Neural progenitor cell (in vitro differentiated cells): ENCODE measurements around the gene STK11IP. TPM values are rescaled to one million over a fixed set of nuclear protein-coding genes. Genes with fewer than 3 reads are reported as not detected.

Experiments
- DNase-seq: peaks from one replicate; pipeline ENCODE4 v3.0.0-alpha.2; 2016; ENCODE audit warnings: low spot score
- H2AFZ ChIP-seq: fragments of 200-600 bp; sonication (generic); replicated peaks from 2 replicates; pipeline ENCODE4 v1.6.1; 2016; ENCODE audit warnings: antibody characterized with exemption
- H3F3A ChIP-seq: fragments of 200-600 bp; sonication (generic); 2 replicates; pipeline ENCODE4 v1.6.1; 2016; ENCODE audit warnings: antibody characterized with exemption, low read depth
- H3K27ac ChIP-seq: fragments of 200-600 bp; sonication (generic); 2 replicates; pipeline ENCODE4 v1.5.1; 2016; ENCODE audit warnings: mild to moderate bottlenecking
- H3K27me3 ChIP-seq: fragments of 200-600 bp; sonication (generic); 2 replicates; pipeline ENCODE4 v1.6.1; 2016; ENCODE audit warnings: mild to moderate bottlenecking, moderate library complexity
- H3K36me3 ChIP-seq: fragments of 200-600 bp; sonication (generic); 2 replicates; pipeline ENCODE4 v1.5.1; 2016
- H3K4me1 ChIP-seq: fragments of 200-600 bp; sonication (generic); 2 replicates; pipeline ENCODE4 v1.6.1; 2016; ENCODE audit warnings: mixed run types
- H3K4me2 ChIP-seq: fragments of 200-600 bp; sonication (generic); 2 replicates; pipeline ENCODE4 v1.6.1; 2016
- H3K4me3 ChIP-seq: fragments of 200-600 bp; sonication (generic); 2 replicates; pipeline ENCODE4 v1.5.1; 2016
- H3K79me2 ChIP-seq: fragments of 200-600 bp; sonication (generic); 2 replicates; pipeline ENCODE4 v1.6.1; 2016; ENCODE audit warnings: low read depth
- H3K9ac ChIP-seq: fragments of 200-600 bp; sonication (generic); 2 replicates; pipeline ENCODE4 v1.6.1; 2016
- H3K9me3 ChIP-seq: fragments of 200-600 bp; sonication (generic); 2 replicates; pipeline ENCODE4 v1.5.1; 2016; ENCODE audit warnings: low read depth
- H4K20me1 ChIP-seq: fragments of 200-600 bp; sonication (generic); 2 replicates; pipeline ENCODE4 v1.6.1; 2016; ENCODE audit warnings: low read depth
- H3K27ac Mint-ChIP-seq: 3 replicates; pipeline ENCODE4 v1.8.0; 2021; ENCODE audit warnings: mixed read lengths
- H3K27me3 Mint-ChIP-seq: 2 replicates; pipeline ENCODE4 v1.8.0; 2022; ENCODE audit warnings: low read depth, mild to moderate bottlenecking, inconsistent platforms, moderate library complexity, mixed read lengths; ENCODE audit not compliant: insufficient read depth
- H3K36me3 Mint-ChIP-seq: 3 replicates; pipeline ENCODE4 v1.8.0; 2021; ENCODE audit warnings: mixed read lengths
- H3K4me1 Mint-ChIP-seq: 3 replicates; pipeline ENCODE4 v1.8.0; 2021; ENCODE audit warnings: mixed read lengths
- H3K4me3 Mint-ChIP-seq: 3 replicates; pipeline ENCODE4 v1.8.0; 2021; ENCODE audit warnings: mild to moderate bottlenecking, moderate library complexity, mixed read lengths
- H3K9me3 Mint-ChIP-seq: 3 replicates; pipeline ENCODE4 v1.8.0; 2020; ENCODE audit warnings: mixed read lengths
- EZH2 ChIP-seq: fragments of 200-600 bp; sonication (generic); IDR thresholded peaks from 2 replicates; pipeline ENCODE4 v1.6.1; 2017; ENCODE audit warnings: antibody characterized with exemption, mild to moderate bottlenecking, moderate library complexity
- EZH2phosphoT487 ChIP-seq: fragments of 200-600 bp; sonication (generic); IDR thresholded peaks from 2 replicates; pipeline ENCODE4 v1.6.1; 2017; ENCODE audit warnings: antibody characterized with exemption
- total RNA-seq: library from RNA; depleted of rRNA; stranded (reverse); fragments of >200 nt; gene quantifications from 2 replicates; pipeline ENCODE4 v1.2.3, GENCODE V29; 2015; ENCODE audit warnings: low replicate concordance
- TF ChIP-seq, protein P1 (sequence below): fragments of 200-600 bp; sonication (generic); IDR thresholded peaks from 2 replicates; pipeline ENCODE4 v1.5.1; 2017; ENCODE audit warnings: antibody characterized with exemption, mild to moderate bottlenecking

The STK11IP gene
- total RNA-seq, 1 donor from 2014 or later = 16.8 TPM

DNA sequence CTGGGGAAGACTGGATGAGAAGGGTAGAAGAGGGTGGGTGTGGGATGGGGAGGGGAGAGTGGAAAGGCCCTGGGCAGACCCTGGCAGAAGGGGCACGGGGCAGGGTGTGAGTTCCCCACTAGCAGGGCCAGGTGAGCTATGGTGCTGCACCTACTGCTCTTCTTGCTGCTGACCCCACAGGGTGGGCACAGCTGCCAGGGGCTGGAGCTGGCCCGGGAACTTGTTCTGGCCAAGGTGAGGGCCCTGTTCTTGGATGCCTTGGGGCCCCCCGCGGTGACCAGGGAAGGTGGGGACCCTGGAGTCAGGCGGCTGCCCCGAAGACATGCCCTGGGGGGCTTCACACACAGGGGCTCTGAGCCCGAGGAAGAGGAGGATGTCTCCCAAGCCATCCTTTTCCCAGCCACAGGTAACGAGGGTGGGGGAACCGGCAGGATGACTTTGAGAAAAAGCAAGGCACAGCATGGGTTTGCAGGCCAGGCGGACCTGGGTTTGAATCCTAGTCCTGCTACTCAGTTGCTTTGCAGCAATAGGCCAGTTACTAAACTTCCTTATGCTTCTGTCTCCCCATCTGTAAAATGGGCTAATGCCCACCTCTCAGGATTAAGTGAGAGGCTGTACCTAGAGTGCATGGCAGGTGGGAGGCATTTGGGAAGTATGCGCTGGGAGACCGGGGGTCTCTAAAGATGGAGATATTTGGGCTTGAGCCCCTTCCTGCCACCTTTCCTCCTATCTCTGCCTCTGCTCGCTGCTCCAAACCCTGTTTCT is 25.2 kb upstream of the STK11IP start, which contains the start of gene INHA:
Gene INHA (plus strand): TSS at position 74 of the 765 bp plus-strand sequence. CDS start 65 bp downstream, at position 139.
- Histone ChIP-seq H3K4me3 (peak within 1 kb of the TSS; percentile 69), H3K27me3 (peaks cover 17% of the 10 kb centered on the region), H3K36me3 (no peaks in the 10 kb centered on the region), H3K9ac (no peak within 1 kb of the TSS), H2AFZ (peak within 1 kb of the TSS; percentile 55), H3F3A (peaks cover 26% of the 10 kb centered on the region), H3K4me1 (peaks cover 27% of the 10 kb centered on the region), H3K9me3 (no peaks in the 10 kb centered on the region), H4K20me1 (peaks cover 19% of the 10 kb centered on the region), H3K27ac (no peak within 1 kb of the TSS), H3K4me2 (peak within 1 kb of the TSS; percentile 93), H3K79me2 (peaks cover 10% of the 10 kb centered on the region)
- Mint-ChIP-seq H3K4me1 (peaks cover 52% of the 10 kb centered on the region), H3K9me3 (no peaks in the 10 kb centered on the region), H3K27ac (peak within 1 kb of the TSS; percentile 70), H3K27me3 (peaks cover 11% of the 10 kb centered on the region), H3K4me3 (peak within 1 kb of the TSS; percentile 76), H3K36me3 (peaks cover 11% of the 10 kb centered on the region)
- no peak for DNase-seq
- no peak for TF ChIP-seq EZH2phosphoT487
- TF ChIP-seq, protein P1, sequence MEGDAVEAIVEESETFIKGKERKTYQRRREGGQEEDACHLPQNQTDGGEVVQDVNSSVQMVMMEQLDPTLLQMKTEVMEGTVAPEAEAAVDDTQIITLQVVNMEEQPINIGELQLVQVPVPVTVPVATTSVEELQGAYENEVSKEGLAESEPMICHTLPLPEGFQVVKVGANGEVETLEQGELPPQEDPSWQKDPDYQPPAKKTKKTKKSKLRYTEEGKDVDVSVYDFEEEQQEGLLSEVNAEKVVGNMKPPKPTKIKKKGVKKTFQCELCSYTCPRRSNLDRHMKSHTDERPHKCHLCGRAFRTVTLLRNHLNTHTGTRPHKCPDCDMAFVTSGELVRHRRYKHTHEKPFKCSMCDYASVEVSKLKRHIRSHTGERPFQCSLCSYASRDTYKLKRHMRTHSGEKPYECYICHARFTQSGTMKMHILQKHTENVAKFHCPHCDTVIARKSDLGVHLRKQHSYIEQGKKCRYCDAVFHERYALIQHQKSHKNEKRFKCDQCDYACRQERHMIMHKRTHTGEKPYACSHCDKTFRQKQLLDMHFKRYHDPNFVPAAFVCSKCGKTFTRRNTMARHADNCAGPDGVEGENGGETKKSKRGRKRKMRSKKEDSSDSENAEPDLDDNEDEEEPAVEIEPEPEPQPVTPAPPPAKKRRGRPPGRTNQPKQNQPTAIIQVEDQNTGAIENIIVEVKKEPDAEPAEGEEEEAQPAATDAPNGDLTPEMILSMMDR = no peak
- no peak for TF ChIP-seq EZH2

DNA sequence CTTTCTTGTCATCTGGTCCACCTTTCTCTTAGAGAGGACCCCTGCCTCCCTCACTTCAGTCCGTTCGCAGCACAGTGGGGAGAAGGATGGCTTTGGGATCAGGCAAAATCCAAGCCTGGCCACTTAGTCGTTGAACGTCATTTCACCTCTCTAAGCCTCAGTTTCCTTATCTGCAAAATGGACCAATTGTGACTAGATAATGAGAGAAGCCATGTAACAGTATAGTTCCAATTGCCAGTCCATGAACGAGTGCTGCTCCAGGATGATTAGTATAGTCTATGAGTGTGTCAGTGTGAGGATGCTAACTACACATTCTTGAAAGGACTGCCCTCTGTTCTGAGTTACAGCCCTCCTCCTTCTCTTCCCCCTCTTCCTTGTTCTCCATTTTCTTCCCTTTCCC is 24.5 kb upstream of the STK11IP start:
- Mint-ChIP-seq H3K27ac (no peak overlapping the region), H3K4me1 (peaks cover 57% of the 10 kb centered on the region), H3K9me3 (no peaks in the 10 kb centered on the region), H3K36me3 (peaks cover 9% of the 10 kb centered on the region), H3K4me3 (peak overlapping the region; percentile 54), H3K27me3 (peaks cover 11% of the 10 kb centered on the region)
- Histone ChIP-seq H2AFZ (no peak overlapping the region), H3K9ac (no peak overlapping the region), H3K4me2 (no peak overlapping the region), H3K27ac (no peak overlapping the region), H3K4me1 (peaks cover 34% of the 10 kb centered on the region), H3F3A (peaks cover 34% of the 10 kb centered on the region), H3K4me3 (no peak overlapping the region), H3K36me3 (no peaks in the 10 kb centered on the region), H3K79me2 (peaks cover 10% of the 10 kb centered on the region), H3K9me3 (no peaks in the 10 kb centered on the region), H3K27me3 (peaks cover 17% of the 10 kb centered on the region), H4K20me1 (peaks cover 19% of the 10 kb centered on the region)
- TF ChIP-seq, protein P1 = no peak
- no peak for TF ChIP-seq EZH2phosphoT487
- no peak for TF ChIP-seq EZH2
- no peak for DNase-seq

DNA sequence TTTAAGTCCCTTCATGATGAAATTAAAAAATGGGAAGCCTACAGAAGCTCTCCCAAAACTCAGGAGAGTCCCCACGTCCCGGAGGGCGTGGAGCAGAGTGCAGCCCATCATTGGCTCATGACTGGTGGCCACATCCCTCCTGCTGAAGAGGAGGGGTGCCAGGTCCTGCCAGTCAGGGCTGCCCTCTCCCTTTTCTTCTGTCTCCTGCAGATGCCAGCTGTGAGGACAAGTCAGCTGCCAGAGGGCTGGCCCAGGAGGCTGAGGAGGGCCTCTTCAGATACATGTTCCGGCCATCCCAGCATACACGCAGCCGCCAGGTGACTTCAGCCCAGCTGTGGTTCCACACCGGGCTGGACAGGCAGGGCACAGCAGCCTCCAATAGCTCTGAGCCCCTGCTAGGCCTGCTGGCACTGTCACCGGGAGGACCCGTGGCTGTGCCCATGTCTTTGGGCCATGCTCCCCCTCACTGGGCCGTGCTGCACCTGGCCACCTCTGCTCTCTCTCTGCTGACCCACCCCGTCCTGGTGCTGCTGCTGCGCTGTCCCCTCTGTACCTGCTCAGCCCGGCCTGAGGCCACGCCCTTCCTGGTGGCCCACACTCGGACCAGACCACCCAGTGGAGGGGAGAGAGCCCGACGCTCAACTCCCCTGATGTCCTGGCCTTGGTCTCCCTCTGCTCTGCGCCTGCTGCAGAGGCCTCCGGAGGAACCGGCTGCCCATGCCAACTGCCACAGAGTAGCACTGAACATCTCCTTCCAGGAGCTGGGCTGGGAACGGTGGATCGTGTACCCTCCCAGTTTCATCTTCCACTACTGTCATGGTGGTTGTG is 23.0 kb upstream of the STK11IP start:
- Histone ChIP-seq H2AFZ (no peak overlapping the region), H3F3A (peaks cover 49% of the 10 kb centered on the region), H3K4me1 (peaks cover 44% of the 10 kb centered on the region), H3K4me2 (no peak overlapping the region), H3K79me2 (peaks cover 7% of the 10 kb centered on the region), H3K9ac (no peak overlapping the region), H4K20me1 (peaks cover 6% of the 10 kb centered on the region), H3K9me3 (no peaks in the 10 kb centered on the region), H3K27ac (no peak overlapping the region), H3K36me3 (no peaks in the 10 kb centered on the region), H3K4me3 (no peak overlapping the region), H3K27me3 (peaks cover 11% of the 10 kb centered on the region)
- no peaks in the 10 kb centered on the region for H3K9me3 Mint-ChIP-seq
- no peak for DNase-seq
- peaks cover 59% of the 10 kb centered on the region for H3K4me1 Mint-ChIP-seq
- peak overlapping the region; percentile 29 for H3K27ac Mint-ChIP-seq
- H3K27me3 Mint-ChIP-seq = peaks cover 13% of the 10 kb centered on the region
- TF ChIP-seq, protein P1 = no peak
- TF ChIP-seq EZH2phosphoT487 (no peak), EZH2 (no peak)
- no peak overlapping the region for H3K4me3 Mint-ChIP-seq
- H3K36me3 Mint-ChIP-seq = peaks cover 2% of the 10 kb centered on the region
